GM21529 (cell line): Measurements from ENCODE around the gene ONECUT3.

Source experiments
- ATAC-seq: cut with Tn5 transposase; IDR thresholded peaks from one replicate; pipeline ENCODE4 v1.9.1; 2021; ENCODE audit not compliant: unreplicated experiment

ONECUT3 gene

DNA sequence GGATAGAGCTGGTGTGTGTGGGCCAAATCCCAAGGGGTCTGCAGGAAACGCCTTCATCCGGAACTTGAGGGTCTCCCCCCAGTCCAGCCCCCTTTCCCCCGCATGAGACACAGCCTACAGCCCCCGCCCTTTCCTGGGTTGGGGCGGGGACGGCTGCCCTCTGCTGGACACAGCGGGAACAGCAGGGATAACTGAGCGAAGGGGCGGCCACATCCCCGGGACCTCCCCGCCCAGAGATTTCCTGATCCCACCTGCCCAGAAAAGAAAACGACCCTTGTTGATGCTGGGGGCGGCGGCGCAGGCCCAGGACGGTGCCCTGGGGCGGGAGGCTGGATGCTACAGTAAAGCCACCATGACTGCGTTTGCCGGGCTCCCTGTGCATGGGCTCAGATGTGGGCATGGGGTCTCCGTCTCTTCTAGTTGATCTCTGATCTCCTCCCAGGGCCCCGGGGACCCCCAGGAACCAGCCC lies 14.2 kb downstream of the ONECUT3 start:
- no peak for ATAC-seq

DNA sequence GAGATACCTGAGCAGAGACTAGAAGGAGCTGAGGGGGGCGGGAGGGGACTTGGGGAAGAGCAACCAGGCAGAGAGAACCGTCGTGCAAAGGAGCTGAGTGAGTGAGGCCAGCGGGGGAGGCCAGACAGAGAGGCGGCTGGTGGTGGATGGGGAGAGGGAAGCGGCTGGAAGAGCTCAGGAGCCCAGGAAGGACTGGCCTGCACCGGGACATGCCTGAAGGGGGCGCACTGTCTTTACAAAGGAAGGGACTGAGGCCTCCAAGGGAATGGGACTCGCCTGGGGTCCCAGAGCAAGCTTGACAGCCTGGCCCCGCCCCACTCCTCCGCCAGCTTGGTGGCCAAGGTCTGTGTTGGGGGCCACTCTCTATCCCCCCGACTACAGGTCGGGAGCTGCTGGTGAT lies 14.9 kb downstream of the ONECUT3 start:
- ATAC-seq, result no peak

GRCh38 chr19:1768918-1769644 lies 15.8 kb downstream of the ONECUT3 start:
- ATAC-seq, result no peak

- no peak for ATAC-seq
These were observed 16.3 kb downstream of the ONECUT3 start for GRCh38 chr19:1769645-1769985.

DNA sequence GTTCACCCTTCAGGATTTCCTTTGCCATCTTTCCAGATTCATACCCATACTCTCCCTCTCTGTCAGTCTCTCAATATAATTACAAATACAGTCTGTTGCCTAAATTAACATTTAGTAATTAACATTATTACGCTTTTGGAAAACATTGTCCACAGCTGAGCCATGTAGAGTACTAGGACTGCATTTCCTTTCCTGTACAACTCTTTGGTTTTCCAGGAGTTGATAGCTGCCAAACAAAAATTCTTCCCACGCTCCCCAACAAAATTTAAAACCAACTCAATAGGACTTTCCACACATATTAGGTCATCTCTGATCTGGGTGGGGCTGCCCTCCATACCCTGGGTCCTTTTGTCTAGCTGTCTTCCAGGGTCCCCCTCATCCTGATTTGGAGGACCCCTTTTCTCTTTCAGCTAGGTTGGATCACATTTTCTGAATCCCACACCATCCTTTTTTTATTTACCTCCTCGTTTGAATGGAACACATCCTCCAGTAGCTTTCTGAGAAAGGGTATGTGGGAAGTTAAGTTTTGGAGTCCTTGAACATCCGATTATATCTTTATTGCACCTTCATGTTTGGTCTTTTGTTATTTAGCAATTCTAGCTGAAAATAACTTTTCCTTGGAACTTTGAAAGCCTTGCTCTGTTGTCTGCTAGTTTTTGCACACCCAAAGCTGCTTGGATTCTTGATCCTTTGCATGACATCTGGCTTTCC lies 17.7 kb downstream of the ONECUT3 start:
- ATAC-seq, result no peak

DNA sequence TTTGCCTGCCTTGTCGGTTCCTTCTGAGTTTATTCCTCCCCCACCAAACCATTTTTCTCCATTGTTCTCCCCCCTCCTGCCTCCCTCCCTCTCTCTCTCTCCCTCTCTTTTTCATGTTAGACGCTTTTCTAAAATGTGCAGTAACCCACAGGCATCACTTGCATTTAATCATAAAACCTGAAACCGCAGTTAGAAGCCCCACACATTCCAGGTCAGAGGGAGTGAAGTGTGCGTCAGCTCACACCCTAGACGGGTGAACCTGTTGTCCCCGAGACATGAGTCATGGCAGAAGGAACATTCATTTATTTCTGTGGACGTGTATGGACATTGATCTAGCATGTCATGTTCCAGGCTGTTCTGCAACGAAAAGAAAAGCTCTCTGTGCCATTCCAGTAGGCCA lies 19.9 kb downstream of the ONECUT3 start:
- no peak for ATAC-seq

- no peak for ATAC-seq
These were observed 21.9 kb downstream of the ONECUT3 start for GRCh38 chr19:1774989-1775772.

- no peak for ATAC-seq
These were observed 22.8 kb downstream of the ONECUT3 start for GRCh38 chr19:1775951-1776605.

GRCh38 chr19:1776606-1777147 lies 23.4 kb downstream of the ONECUT3 start:
- ATAC-seq, result no peak

DNA sequence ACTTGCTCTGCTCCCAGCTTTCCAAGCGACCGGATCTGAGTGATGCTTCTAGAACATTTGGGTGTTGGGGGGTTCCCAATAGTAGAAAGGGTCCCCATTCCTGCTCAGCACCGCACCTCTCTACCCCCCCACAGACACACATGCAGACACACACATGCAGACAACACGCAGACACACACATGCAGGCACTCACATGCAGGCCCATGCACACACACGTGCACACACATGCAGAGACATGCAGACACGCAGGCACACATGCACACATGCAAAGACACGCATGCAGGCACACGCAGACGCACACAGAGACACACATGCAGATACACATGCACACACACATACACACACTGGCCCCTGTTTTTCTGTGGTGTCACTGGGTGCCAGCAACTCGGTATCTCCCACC lies 23.8 kb downstream of the ONECUT3 start:
- ATAC-seq, result no peak

DNA sequence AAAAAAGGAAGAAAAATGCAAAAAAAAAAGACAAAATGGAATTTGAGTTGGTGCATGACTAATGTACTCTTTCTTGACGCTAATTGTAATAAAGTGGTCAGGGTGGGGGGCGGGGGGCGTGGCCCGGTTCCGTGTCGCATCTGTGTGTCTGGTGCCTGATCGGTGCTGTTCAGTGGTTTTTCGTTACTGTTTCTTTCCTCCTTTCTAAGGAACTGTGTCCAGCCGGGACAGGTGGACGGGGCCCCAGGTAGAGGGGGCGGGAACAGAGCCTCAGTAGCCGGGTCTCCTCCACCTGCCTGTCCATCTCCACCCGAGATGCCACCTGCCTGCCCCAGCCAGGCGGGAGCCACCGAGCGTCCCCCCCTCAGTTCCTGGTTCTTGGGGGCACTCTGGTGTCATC lies 26.3 kb downstream of the ONECUT3 start:
- ATAC-seq, result no peak

- ATAC-seq, result no peak
These were observed 27.1 kb downstream of the ONECUT3 start for GRCh38 chr19:1780272-1780958.

- no peak for ATAC-seq
These were observed 29.2 kb downstream of the ONECUT3 start for GRCh38 chr19:1782521-1782920.

DNA sequence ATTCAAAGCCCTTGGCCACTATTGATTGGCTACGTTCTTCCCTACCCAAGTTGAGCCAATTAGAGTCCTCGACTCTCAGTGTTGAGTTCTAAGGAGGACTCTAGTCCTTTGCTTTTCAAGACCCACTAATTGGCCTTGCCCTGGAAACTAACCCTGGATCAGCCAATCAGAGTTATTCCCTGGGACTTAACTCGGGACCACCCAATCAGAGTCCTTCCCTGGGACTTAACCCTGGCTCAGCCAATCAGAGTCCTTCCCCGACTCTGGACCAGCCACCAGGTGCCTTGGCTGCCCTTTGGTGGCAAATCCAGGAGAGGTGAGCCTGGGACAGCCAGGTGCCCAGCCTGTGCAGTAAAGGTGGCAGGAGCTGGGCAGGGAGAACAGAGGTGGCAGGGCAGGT lies 30.0 kb downstream of the ONECUT3 start:
- ATAC-seq, result no peak

- no peak for ATAC-seq
These were observed 30.6 kb downstream of the ONECUT3 start for GRCh38 chr19:1783874-1784273.

DNA sequence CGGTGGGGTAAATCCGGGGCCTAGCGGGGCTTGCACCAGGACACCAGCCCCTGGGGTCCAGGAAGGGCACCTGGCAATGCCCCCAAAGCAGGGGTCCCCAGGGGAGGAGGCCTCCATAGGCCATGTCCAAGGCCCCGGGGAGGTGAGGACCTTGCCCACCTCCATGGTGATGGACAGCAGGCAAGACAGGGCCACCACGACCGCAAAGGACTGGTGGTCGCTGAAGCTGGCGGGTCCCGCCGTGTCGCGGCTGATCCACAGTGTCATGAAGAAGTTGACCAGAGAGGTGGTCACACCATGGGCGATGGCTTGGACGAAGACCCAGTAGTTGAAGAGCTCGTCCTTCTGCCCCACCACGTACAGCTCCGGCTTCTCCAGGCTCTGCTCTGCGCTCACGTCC lies 32.0 kb downstream of the ONECUT3 start:
- ATAC-seq, result no peak

- ATAC-seq, result no peak
These were observed 33.4 kb downstream of the ONECUT3 start for GRCh38 chr19:1786668-1787067.

DNA sequence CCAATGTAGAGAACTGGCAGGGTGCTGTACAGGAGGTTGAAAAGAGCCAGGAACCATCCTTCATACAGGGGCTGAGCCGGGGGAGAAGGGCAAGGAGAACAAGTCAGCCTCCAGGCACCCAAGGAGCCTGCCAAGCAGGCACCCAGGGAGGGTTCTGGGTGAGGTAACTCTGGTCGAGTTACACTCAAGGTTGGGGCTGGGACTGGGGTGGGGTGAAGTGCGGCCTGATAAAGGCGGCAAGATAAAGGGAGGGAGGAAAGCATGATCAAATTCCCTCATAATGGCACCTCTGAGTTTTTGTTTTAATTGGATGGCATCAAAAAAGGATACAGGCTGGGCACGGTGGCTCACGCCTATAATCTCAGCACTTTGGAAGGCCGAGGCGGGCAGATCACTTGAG lies 33.8 kb downstream of the ONECUT3 start:
- ATAC-seq, result no peak

DNA sequence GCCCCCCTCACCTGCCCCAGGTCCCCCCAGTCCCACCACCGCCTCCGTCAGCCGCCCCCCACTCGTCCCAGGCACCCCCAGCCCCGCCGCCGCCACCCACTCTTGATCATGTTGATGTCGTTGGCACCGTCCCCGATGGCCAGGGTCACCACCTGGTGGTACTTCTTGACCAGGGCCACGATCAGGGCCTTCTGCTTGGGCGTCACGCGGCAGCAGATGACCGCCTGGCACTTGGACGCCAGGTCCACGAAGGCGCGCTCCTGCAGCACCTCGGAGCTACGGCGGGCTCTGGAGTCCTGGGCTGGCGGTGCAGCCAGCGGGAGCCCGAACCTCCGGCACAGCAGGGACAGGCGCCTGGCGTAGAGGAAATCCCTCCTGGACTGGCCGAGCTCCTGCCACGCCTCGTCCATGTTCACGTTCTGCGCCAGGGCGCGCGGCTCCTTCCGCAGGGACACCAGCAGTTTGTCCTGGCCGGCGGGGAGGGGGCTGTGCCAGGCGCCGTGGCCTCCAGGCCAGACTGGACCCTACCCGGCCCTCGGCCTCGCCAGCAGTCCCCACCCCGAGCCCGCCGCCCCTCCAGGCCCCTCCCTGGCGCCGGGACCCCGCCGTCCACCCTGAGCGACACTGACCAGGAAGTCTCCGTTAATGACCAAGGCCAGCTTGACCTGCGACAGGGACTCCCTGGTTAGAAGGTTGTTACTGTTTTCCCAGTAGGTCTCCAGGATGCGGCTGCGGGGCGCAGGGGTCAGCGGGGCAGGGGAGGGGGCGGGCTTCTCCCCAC lies 36.1 kb downstream of the ONECUT3 start:
- no peak for ATAC-seq
